ENCODE data around the gene HGF. TPM values are rescaled to one million over a fixed set of nuclear protein-coding genes. Genes with fewer than 3 reads are reported as not detected.
A peak's percentile ranks its signal among the peaks of the same experiment; 100 is the strongest.

HGF gene
- polyA plus RNA-seq, 1 of the 3 experiments (the other 2 are of a cell fraction) = 1.5 TPM

DNA sequence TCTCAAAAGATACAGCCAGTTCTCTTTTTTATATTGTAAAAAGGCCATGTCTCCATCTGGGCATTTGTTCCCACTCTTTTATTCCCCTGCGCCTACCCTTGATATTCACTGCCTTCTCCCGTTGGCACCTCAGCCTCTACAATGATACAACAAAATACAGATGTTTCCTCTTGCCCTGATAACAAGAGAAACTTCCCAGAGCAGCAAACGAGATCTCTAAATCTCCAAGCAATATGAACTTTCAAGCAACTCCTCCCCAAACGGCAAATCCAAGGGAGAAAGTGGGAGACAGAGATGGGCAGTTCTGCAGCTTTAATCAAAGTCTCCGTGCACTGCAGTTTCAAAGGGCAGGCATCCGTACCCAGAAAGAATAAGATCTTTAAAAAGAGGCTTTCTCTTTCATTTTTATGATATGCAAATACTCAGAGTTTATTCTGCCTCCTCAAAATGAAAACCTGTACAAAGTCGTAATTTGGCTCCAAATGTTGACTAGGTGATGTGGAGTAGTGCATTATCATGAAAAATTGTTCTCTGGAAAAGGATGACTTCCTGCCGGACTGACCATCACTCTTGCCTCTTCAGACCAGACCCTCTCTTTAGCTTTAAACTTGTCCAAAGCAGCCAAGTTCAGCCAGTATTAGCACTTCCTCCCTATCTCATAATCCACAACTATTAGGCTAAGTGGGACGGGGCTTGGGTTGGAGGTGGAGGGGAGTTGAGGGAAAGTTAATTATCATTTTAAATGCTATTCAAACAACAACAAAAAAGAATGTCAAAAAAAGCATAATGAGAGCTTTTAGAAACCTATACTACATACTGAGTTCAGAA, 682 bp downstream of the HGF start:
- peak overlapping the region in 1 of 2 experiments; percentile 75; a peak in 2 of 4 replicates for H3K27ac ChIP-seq (ENCODE audit: low read depth in 2 of 2, low read length in 1 of 2)
- H3K4me2 ChIP-seq = no peak overlapping the region; the same call in 1 of the 2 replicates
- H3K79me2 ChIP-seq (ENCODE audit: insufficient read depth) = no peaks in the 10 kb centered on the region
- peaks cover 0 to 27% of the 10 kb centered on the region in 2 experiments; a peak in 2 of 4 replicates for H3K4me1 ChIP-seq (ENCODE audit: control insufficient read depth in 1 of 2, insufficient read depth in 2 of 2, low read depth in 1 of 2, low read length in 1 of 2)
- no peak overlapping the region for H3K9ac ChIP-seq
- no peaks in the 10 kb centered on the region for H3K9me2 ChIP-seq
- no peaks in the 10 kb centered on the region for H3K9me3 ChIP-seq
- peak overlapping the region; percentile 1 to 32; a peak in 1 of 4 replicates for H3K4me3 ChIP-seq (ENCODE audit: low read depth in 2 of 2, low read length in 1 of 2)
- H2AFZ ChIP-seq (ENCODE audit: low read depth) = 0 out of 2 replicates have a peak overlapping the region, but pooled peaks have one; percentile 12
- H3F3A ChIP-seq (replicated peaks; ENCODE audit: insufficient read depth) = no peaks in the 10 kb centered on the region
- WGBS (ENCODE audit: low lambda C conversion rate) = 81% methylated on average over 9 of the region's 9 CpGs
- no peak for DNase-seq
- POLR2A ChIA-PET = interaction anchor here (0.8 to 1.0 kb wide), 2 partner anchors 87 to 268 kb away, joined by 3 to 4 read pairs; no protein-coding TSS in a partner anchor
- TF ChIP-seq, protein P1, sequence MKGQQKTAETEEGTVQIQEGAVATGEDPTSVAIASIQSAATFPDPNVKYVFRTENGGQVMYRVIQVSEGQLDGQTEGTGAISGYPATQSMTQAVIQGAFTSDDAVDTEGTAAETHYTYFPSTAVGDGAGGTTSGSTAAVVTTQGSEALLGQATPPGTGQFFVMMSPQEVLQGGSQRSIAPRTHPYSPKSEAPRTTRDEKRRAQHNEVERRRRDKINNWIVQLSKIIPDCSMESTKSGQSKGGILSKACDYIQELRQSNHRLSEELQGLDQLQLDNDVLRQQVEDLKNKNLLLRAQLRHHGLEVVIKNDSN (IDR thresholded peaks at IDR 0.05; ENCODE audit: borderline replicate concordance, low read depth) = no peak
- TF ChIP-seq EZH2phosphoT487 (IDR thresholded peaks at IDR 0.05; ENCODE audit: borderline replicate concordance, low read depth) (no peak), RCOR1 (IDR thresholded peaks at IDR 0.05; ENCODE audit: low read length) (no peak), FOXJ3 (CRISPR knock-in tag; IDR thresholded peaks at IDR 0.05) (no peak), MAX (IDR thresholded peaks at IDR 0.05; ENCODE audit: low read depth) (no peak), SIN3A (IDR thresholded peaks at IDR 0.05; ENCODE audit: borderline replicate concordance, low read depth, low read length) (no peak), IRF3 (IDR thresholded peaks at IDR 0.05; ENCODE audit: low read depth, low read length) (no peak), GATA2 (CRISPR knock-in tag; IDR thresholded peaks at IDR 0.05) (no peak)
- H3K27me3 ChIP-seq (ENCODE audit: insufficient read depth) = no peaks in the 10 kb centered on the region
- H4K20me1 ChIP-seq (ENCODE audit: insufficient read depth) = no peaks in the 10 kb centered on the region
- H3K36me3 ChIP-seq (replicated peaks in 1 of 2; ENCODE audit: control insufficient read depth in 1 of 2, insufficient read depth in 2 of 2, low read length in 1 of 2) = no peaks in the 10 kb centered on the region
- CTCF ChIA-PET = interaction anchor here (0.9 to 2.3 kb wide), 6 partner anchors 9 to 896 kb away, joined by 3 to 7 read pairs (median 4); no protein-coding TSS in a partner anchor

- Histone ChIP-seq H3K27me3 (ENCODE audit: insufficient read depth) (no peaks in the 10 kb centered on the region), H3K9ac (no peak overlapping the region), H4K20me1 (ENCODE audit: insufficient read depth) (no peaks in the 10 kb centered on the region), H3F3A (replicated peaks; ENCODE audit: insufficient read depth) (no peaks in the 10 kb centered on the region), H3K79me2 (ENCODE audit: insufficient read depth) (no peaks in the 10 kb centered on the region), H3K4me1 (ENCODE audit: control insufficient read depth in 1 of 2, insufficient read depth in 2 of 2, low read depth in 1 of 2, low read length in 1 of 2) (peaks cover 0 to 28% of the 10 kb centered on the region in 2 experiments; a peak in 2 of 4 replicates), H3K9me3 (no peaks in the 10 kb centered on the region), H2AFZ (ENCODE audit: low read depth) (no peak overlapping the region), H3K4me2 (no peak overlapping the region), H3K36me3 (replicated peaks in 1 of 2; ENCODE audit: control insufficient read depth in 1 of 2, insufficient read depth in 2 of 2, low read length in 1 of 2) (no peaks in the 10 kb centered on the region), H3K9me2 (no peaks in the 10 kb centered on the region), H3K4me3 (ENCODE audit: low read depth in 2 of 2, low read length in 1 of 2) (no peak overlapping the region; a peak in 1 of 4 replicates), H3K27ac (ENCODE audit: low read depth in 2 of 2, low read length in 1 of 2) (peak overlapping the region in 1 of 2 experiments; percentile 26; a peak in 1 of 4 replicates)
- 72% methylated on average over 5 of the region's 5 CpGs for WGBS (ENCODE audit: low lambda C conversion rate)
- ChIA-PET CTCF (interaction anchor here (1.2 to 1.4 kb wide), 2 partner anchors 9 to 12 kb away, joined by 3 to 4 read pairs; no protein-coding TSS in a partner anchor), POLR2A (no interaction called here)
- TF ChIP-seq FOXM1 (IDR thresholded peaks at IDR 0.05; ENCODE audit: low read depth) (no peak), MXI1 (IDR thresholded peaks at IDR 0.05; ENCODE audit: low read depth, low read length) (0 out of 2 replicates have a peak, but pooled peaks have one; percentile 22)
- DNase-seq = no peak
These were observed 1.9 kb downstream of the HGF start for GRCh38 chr7:81767926-81768325.

Measured in SK-N-SH (cell line).